Neuronal stem cell (in vitro differentiated cells): ENCODE results near the gene AADAT.

Experiments used
- DNase-seq: peaks from one replicate; pipeline ENCODE4 v3.0.0-alpha.2; 2013; ENCODE audit warnings: low spot score
- H2AFZ ChIP-seq: one replicate; pipeline ENCODE4 v1.6.1; 2013; ENCODE audit warnings: mild to moderate bottlenecking, low read length, inconsistent platforms
- H2AK5ac ChIP-seq: 2 replicates; pipeline ENCODE4 v1.6.1; 2013; ENCODE audit warnings: low read depth, mild to moderate bottlenecking, inconsistent platforms, low read length, moderate library complexity, mixed read lengths
- H2BK120ac ChIP-seq: 2 replicates; pipeline ENCODE4 v1.6.1; 2013; ENCODE audit warnings: low read depth, mild to moderate bottlenecking, inconsistent platforms, low read length, moderate library complexity, mixed read lengths
- H2BK12ac ChIP-seq: one replicate; pipeline ENCODE4 v1.6.1; 2013; ENCODE audit warnings: low read length, inconsistent platforms
- H2BK15ac ChIP-seq: 2 replicates; pipeline ENCODE4 v1.6.1; 2013; ENCODE audit warnings: mild to moderate bottlenecking, low read length, inconsistent platforms, mixed read lengths
- H2BK5ac ChIP-seq: one replicate; pipeline ENCODE4 v1.6.1; 2013; ENCODE audit warnings: inconsistent platforms, mild to moderate bottlenecking, low read length, moderate library complexity
- H3K14ac ChIP-seq: one replicate; pipeline ENCODE4 v1.6.1; 2013; ENCODE audit warnings: low read length, inconsistent platforms
- H3K18ac ChIP-seq: 2 replicates; pipeline ENCODE4 v1.6.1; 2013; ENCODE audit warnings: low read length, inconsistent platforms
- H3K23ac ChIP-seq: 2 replicates; pipeline ENCODE4 v1.6.1; 2013; ENCODE audit warnings: low read depth, mild to moderate bottlenecking, mixed read lengths, low read length, inconsistent platforms; ENCODE audit not compliant: poor library complexity
- H3K27ac ChIP-seq: replicated peaks from 3 replicates; pipeline ENCODE4 v1.5.1; 2013; ENCODE audit warnings: low read length, inconsistent platforms
- H3K27me3 ChIP-seq, 3 experiments: 2 replicates each; pipeline ENCODE4 v1.6.1; 2013; ENCODE audit warnings: low read length in 3 of 3, mild to moderate bottlenecking in 2 of 3, inconsistent platforms in 1 of 3, low read depth in 1 of 3, mixed read lengths in 1 of 3, moderate library complexity in 1 of 3; ENCODE audit not compliant: control insufficient read depth in 3 of 3, insufficient read depth in 3 of 3
- H3K36me3 ChIP-seq, 2 donors: replicated peaks in 1 of 2; 2 replicates each; pipeline ENCODE4 v1.6.1; 2013; ENCODE audit warnings: low read length in 2 of 2; ENCODE audit not compliant: control insufficient read depth in 2 of 2, insufficient read depth in 2 of 2
- H3K4ac ChIP-seq: 2 replicates; pipeline ENCODE4 v1.6.1; 2013; ENCODE audit warnings: inconsistent platforms, mild to moderate bottlenecking, low read length, moderate library complexity
- H3K4me1 ChIP-seq, 2 donors: 1 replicate in 1 of 2; 2 replicates in 1 of 2; pipeline ENCODE4 v1.6.1; 2013; ENCODE audit warnings: low read length in 2 of 2, low read depth in 1 of 2; ENCODE audit not compliant: control insufficient read depth in 2 of 2, insufficient read depth in 1 of 2
- H3K4me2 ChIP-seq: one replicate; pipeline ENCODE4 v1.6.1; 2013; ENCODE audit warnings: mild to moderate bottlenecking, low read length, inconsistent platforms; ENCODE audit not compliant: insufficient read depth, poor library complexity, severe bottlenecking
- H3K4me3 ChIP-seq, 2 donors: 2 replicates each; pipeline ENCODE4 v1.5.1; 2013; ENCODE audit warnings: low read length in 2 of 2, mild to moderate bottlenecking in 2 of 2, inconsistent platforms in 1 of 2, moderate library complexity in 1 of 2
- H3K79me1 ChIP-seq: one replicate; pipeline ENCODE4 v1.6.1; 2013; ENCODE audit warnings: low read depth, mild to moderate bottlenecking, inconsistent platforms, low read length, moderate library complexity
- H3K9ac ChIP-seq: one replicate; pipeline ENCODE4 v1.6.1; 2013; ENCODE audit warnings: mild to moderate bottlenecking, low read depth, low read length, inconsistent platforms; ENCODE audit not compliant: poor library complexity
- H3K9me3 ChIP-seq, 2 donors: replicated peaks in 1 of 2; 2 replicates each; pipeline versions ENCODE3 to v1.6.1; 2013; ENCODE audit warnings: low read length in 2 of 2, mild to moderate bottlenecking in 2 of 2, inconsistent platforms in 1 of 2, low read depth in 1 of 2, mixed read lengths in 1 of 2, moderate library complexity in 1 of 2; ENCODE audit not compliant: control insufficient read depth in 2 of 2, insufficient read depth in 1 of 2
- H4K8ac ChIP-seq: one replicate; pipeline ENCODE4 v1.6.1; 2013; ENCODE audit warnings: low read depth, mild to moderate bottlenecking, inconsistent platforms, low read length, moderate library complexity
- H4K91ac ChIP-seq: one replicate; pipeline ENCODE4 v1.6.1; 2013; ENCODE audit warnings: low read length, low read depth, mild to moderate bottlenecking, inconsistent platforms; ENCODE audit not compliant: poor library complexity
- WGBS, 2 donors: extraction: QIAGEN DNeasy Blood & Tissue Kit; methylation state at CpG; one replicate each; pipeline ENCODE4 v1.1.7; 2013; ENCODE audit warnings: missing lambda C conversion rate in 2 of 2, mixed read lengths in 1 of 2; ENCODE audit not compliant: insufficient read length in 2 of 2, insufficient replicate concordance in 1 of 2; ENCODE audit errors: extremely low coverage in 2 of 2; 5-methylcytosine and 5-hydroxymethylcytosine counted together

The AADAT gene

DNA sequence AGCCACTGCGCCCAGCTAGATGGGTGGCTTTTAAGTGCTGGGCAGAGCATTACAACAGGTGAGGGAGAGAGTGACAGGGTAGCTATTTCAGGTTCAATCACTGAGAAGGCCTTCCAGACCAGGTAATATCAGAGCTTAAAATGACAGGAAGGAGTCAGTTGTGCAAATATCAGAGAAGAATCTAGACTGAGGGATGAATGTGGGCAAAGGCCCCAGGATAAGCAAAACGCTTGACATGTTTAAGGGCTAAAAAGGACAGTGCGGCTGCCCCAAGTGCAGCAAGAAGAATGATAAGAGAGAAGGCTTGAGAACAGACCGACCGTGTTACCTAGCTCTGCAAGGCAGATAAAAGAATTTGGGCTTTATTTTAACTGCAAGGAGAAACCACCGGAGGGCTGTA lies 18.6 kb downstream of the AADAT start:
- H3K4me2 ChIP-seq: no peak overlapping the region
- no peak overlapping the region for H4K8ac ChIP-seq
- H2BK12ac ChIP-seq: no peak overlapping the region
- WGBS, 2 donors: no CpG with 5 or more reads among the region's 6 CpGs
- H2AFZ ChIP-seq: no peak overlapping the region
- H4K91ac ChIP-seq: no peak overlapping the region
- no peak overlapping the region for H3K14ac ChIP-seq
- H3K4me3 ChIP-seq: no peak overlapping the region
- H3K79me1 ChIP-seq: no peaks in the 10 kb centered on the region
- no peak overlapping the region for H3K9ac ChIP-seq
- H2BK120ac ChIP-seq: no peak overlapping the region
- H3K23ac ChIP-seq: no peak overlapping the region
- H3K4me1 ChIP-seq: no peaks in the 10 kb centered on the region
- H3K18ac ChIP-seq: no peak overlapping the region
- no peak overlapping the region for H3K27ac ChIP-seq
- no peaks in the 10 kb centered on the region for H3K9me3 ChIP-seq
- DNase-seq: no peak
- no peak overlapping the region for H3K4ac ChIP-seq
- H2AK5ac ChIP-seq: no peak overlapping the region
- H2BK15ac ChIP-seq: no peak overlapping the region
- no peaks in the 10 kb centered on the region for H3K27me3 ChIP-seq
- H2BK5ac ChIP-seq: no peak overlapping the region
- H3K36me3 ChIP-seq: peaks cover 18 to 97% of the 10 kb centered on the region in 2 donors

DNA sequence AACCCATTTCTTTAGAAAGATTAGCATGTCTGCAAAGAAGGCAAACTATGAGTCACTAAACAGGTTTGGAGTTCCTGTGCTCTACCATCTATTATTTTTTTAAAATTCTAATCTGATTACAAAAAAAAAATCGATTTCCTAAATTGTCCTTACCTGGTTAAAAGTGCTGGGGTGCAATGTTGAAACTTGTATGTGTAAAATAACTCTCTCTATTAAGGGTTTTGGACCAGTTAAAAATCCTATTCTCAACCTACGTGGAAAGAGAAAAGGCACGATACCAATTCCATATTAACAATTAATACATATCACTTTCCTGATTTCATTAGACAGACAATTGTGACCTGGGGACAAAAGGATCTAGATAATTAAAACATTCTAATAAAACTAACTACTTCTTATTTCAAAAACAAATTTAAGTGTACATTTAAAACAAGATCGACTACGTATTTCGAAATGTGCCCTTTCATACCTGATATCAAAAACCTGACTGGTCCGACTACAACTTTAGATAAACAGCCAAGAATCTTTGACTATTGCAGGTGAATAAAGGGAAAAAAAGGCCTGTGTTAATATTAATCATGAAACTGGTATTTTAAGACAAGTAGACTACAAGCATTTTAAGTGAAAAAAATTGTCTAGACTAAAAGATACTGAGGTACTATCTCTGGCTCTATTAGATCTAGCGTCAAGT lies 21.2 kb downstream of the AADAT start:
- Histone ChIP-seq H3K14ac (no peak overlapping the region), H3K18ac (no peak overlapping the region), H3K36me3 (peaks cover 15 to 95% of the 10 kb centered on the region in 2 donors), H2BK15ac (no peak overlapping the region), H3K27ac (no peak overlapping the region), H2BK12ac (no peak overlapping the region), H3K4me3 (no peak overlapping the region), H3K79me1 (no peaks in the 10 kb centered on the region), H3K4me2 (no peak overlapping the region), H3K4ac (no peak overlapping the region), H4K91ac (no peak overlapping the region), H3K4me1 (no peaks in the 10 kb centered on the region), H3K9me3 (no peaks in the 10 kb centered on the region), H2BK120ac (no peak overlapping the region), H2AK5ac (no peak overlapping the region), H3K9ac (no peak overlapping the region), H3K23ac (no peak overlapping the region), H2AFZ (no peak overlapping the region), H3K27me3 (no peaks in the 10 kb centered on the region), H4K8ac (no peak overlapping the region), H2BK5ac (no peak overlapping the region)
- DNase-seq: no peak
- WGBS, 2 donors: 100% methylated on average over 2 of the region's 8 CpGs; no CpG with 5 or more reads in 1 of the 2 donors

DNA sequence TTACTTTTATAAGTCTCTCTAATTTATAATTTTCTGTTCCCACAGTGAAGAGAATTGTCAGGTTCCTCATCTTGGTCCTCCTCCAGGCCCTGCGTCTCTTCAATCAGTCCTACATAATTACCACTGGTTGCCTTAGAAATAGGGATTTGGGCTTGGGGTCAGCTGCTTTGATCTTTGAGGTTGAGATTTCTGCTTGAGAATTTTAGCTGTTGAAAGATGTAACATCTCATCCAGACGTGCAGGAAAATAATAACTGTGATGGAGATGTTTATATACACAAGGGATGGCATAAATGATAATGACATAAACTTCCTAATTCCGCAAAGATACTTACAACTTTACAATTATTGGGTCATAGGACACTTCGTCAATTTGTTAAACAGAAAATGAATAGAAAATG lies 30.3 kb downstream of the AADAT start:
- Histone ChIP-seq H3K23ac (no peak overlapping the region), H4K8ac (no peak overlapping the region), H3K36me3 (peaks cover 13 to 75% of the 10 kb centered on the region in 2 donors), H3K27me3 (no peaks in the 10 kb centered on the region), H3K4ac (no peak overlapping the region), H2AK5ac (no peak overlapping the region), H3K4me2 (no peak overlapping the region), H3K4me3 (no peak overlapping the region), H3K18ac (no peak overlapping the region), H3K27ac (no peak overlapping the region), H3K9ac (no peak overlapping the region), H3K9me3 (no peaks in the 10 kb centered on the region), H4K91ac (no peak overlapping the region), H2BK15ac (no peak overlapping the region), H2BK5ac (no peak overlapping the region), H3K14ac (no peak overlapping the region), H2AFZ (no peak overlapping the region), H2BK120ac (no peak overlapping the region), H3K4me1 (no peaks in the 10 kb centered on the region), H2BK12ac (no peak overlapping the region), H3K79me1 (no peaks in the 10 kb centered on the region)
- no peak for DNase-seq
- WGBS, 2 donors: no CpG with 5 or more reads among the region's 4 CpGs

- Histone ChIP-seq H3K27ac (no peak overlapping the region), H3K9ac (no peak overlapping the region), H2AK5ac (no peak overlapping the region), H2BK12ac (no peak overlapping the region), H3K4ac (no peak overlapping the region), H3K27me3 (no peaks in the 10 kb centered on the region), H2BK15ac (no peak overlapping the region), H3K14ac (no peak overlapping the region), H3K23ac (no peak overlapping the region), H3K18ac (no peak overlapping the region), H2AFZ (no peak overlapping the region), H2BK5ac (no peak overlapping the region), H3K36me3 (peaks cover 12 to 69% of the 10 kb centered on the region in 2 donors), H3K79me1 (no peaks in the 10 kb centered on the region), H3K4me1 (no peaks in the 10 kb centered on the region), H3K4me2 (no peak overlapping the region), H3K9me3 (no peaks in the 10 kb centered on the region), H4K91ac (no peak overlapping the region), H3K4me3 (no peak overlapping the region), H2BK120ac (no peak overlapping the region), H4K8ac (no peak overlapping the region)
- no CpG with 5 or more reads among the region's 2 CpGs for WGBS, 2 donors
- no peak for DNase-seq
Observed at GRCh38 chr4:170058826-170059225, 30.9 kb downstream of the AADAT start.
